Uterus (tissue), 4 donors: ENCODE data around the gene RBM42. TPM values are rescaled to one million over a fixed set of nuclear protein-coding genes. Genes with fewer than 3 reads are reported as not detected.

ENCODE experiments used
- DNase-seq, 2 donors: peaks; one replicate each; pipeline ENCODE4 v3.0.0-alpha.2; 2019 to 2020
- H3K27ac ChIP-seq, 2 donors: fragments of 200-600 bp; sonication (generic); 1 replicate in 1 of 2; 2 replicates in 1 of 2; pipeline ENCODE4 v1.5.1; 2016 to 2018
- H3K27me3 ChIP-seq, 2 donors: fragments of 200-600 bp; sonication (generic); one replicate each; pipeline ENCODE4 v1.5.1; 2018 to 2019; ENCODE audit warnings: control low read depth in 1 of 2
- H3K36me3 ChIP-seq, 2 donors: fragments of 200-600 bp; sonication (generic); one replicate each; pipeline ENCODE4 v1.5.1; 2019; ENCODE audit warnings: control low read depth in 1 of 2
- H3K4me1 ChIP-seq, 2 donors: fragments of 200-600 bp; sonication (generic); one replicate each; pipeline ENCODE4 v1.5.1; 2018 to 2019; ENCODE audit warnings: control low read depth in 1 of 2
- H3K4me3 ChIP-seq, 2 donors: fragments of 200-600 bp; sonication (generic); 1 replicate in 1 of 2; 2 replicates in 1 of 2; pipeline ENCODE4 v1.5.1; 2018 to 2019; ENCODE audit warnings: mild to moderate bottlenecking in 1 of 2
- H3K9me3 ChIP-seq, 2 donors: fragments of 200-600 bp; sonication (generic); one replicate each; pipeline ENCODE4 v1.5.1; 2019; ENCODE audit warnings: control low read depth in 1 of 2
- CTCF ChIP-seq, 4 experiments: fragments of 200-600 bp in 2 of 4; fragments of 450-650 bp in 2 of 4; sonication (generic) in 2 of 4; IDR thresholded peaks; one replicate each; pipeline ENCODE4 v1.5.1; 2016 to 2019; ENCODE audit warnings: antibody characterized with exemption in 4 of 4, mild to moderate bottlenecking in 2 of 4, moderate library complexity in 1 of 4
- POLR2A ChIP-seq, 2 donors: fragments of 450-650 bp; IDR thresholded peaks; one replicate each; pipeline ENCODE4 v1.6.1; 2016; ENCODE audit warnings: antibody characterized with exemption in 2 of 2, mild to moderate bottlenecking in 1 of 2, moderate library complexity in 1 of 2
- intact Hi-C: fragments of 100-400 bp; cut with DNase I; formaldehyde crosslinking; loops from one replicate; pipeline ENCODE4 v1.15.1; 2023; ENCODE audit warnings: low total_unique reads
- total RNA-seq, 4 donors: library from RNA; depleted of rRNA in 3 of 4; stranded (reverse); fragments of >200 nt in 3 of 4; gene quantifications; one replicate each; pipeline versions ENCODE4 v1.1.0 to v1.2.4, GENCODE V29; 2014 to 2023
- donor health status: DM: yes; HTN: yes; CAD: no.

Gene RBM42
- total RNA-seq, 4 donors from 2014 or later, result 23.8 to 60.0 (median 31.5) TPM

DNA sequence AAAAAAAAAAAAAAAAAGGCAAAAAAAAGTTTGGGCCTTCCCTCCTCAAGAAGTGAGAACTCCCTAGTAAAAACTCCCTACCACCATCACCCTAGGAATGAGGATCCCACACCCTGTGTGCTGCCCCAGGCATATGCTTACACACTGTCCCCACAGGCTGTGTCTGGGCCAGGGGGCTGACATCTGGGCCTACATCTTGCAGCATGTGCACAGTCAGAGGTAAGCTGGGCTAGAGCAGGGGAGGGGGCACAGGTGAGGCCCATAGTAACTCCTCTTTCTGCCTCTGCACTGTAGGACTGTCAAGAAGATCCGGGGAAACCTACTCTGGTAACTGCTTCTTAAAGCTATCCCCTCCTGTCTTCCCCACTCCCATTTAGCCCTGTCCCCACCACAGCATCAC lies 15.3 kb upstream of the RBM42 start:
- TF ChIP-seq POLR2A (IDR thresholded peaks at IDR 0.05), result no peak
- TF ChIP-seq CTCF (IDR thresholded peaks at IDR 0.05), result no peak
- H3K36me3 ChIP-seq, result no peaks in the 10 kb centered on the region
- H3K9me3 ChIP-seq, result no peaks in the 10 kb centered on the region
- H3K27me3 ChIP-seq, result no peaks in the 10 kb centered on the region
- H3K27ac ChIP-seq, result no peak overlapping the region
- intact Hi-C loops, result no loop called here
- no peak for DNase-seq
- H3K4me3 ChIP-seq, result no peak overlapping the region
- peaks cover 0 to 4% of the 10 kb centered on the region in 2 donors for H3K4me1 ChIP-seq

GRCh38 chr19:35615036-35615435 lies 13.8 kb upstream of the RBM42 start:
- Histone ChIP-seq H3K27ac (no peak overlapping the region), H3K4me1 (peaks cover 0 to 4% of the 10 kb centered on the region in 2 donors), H3K27me3 (no peaks in the 10 kb centered on the region), H3K36me3 (no peaks in the 10 kb centered on the region), H3K9me3 (no peaks in the 10 kb centered on the region), H3K4me3 (no peak overlapping the region)
- no peak for DNase-seq
- intact Hi-C loops, result no loop called here
- TF ChIP-seq POLR2A (IDR thresholded peaks at IDR 0.05) (no peak), CTCF (IDR thresholded peaks at IDR 0.05) (no peak)

DNA sequence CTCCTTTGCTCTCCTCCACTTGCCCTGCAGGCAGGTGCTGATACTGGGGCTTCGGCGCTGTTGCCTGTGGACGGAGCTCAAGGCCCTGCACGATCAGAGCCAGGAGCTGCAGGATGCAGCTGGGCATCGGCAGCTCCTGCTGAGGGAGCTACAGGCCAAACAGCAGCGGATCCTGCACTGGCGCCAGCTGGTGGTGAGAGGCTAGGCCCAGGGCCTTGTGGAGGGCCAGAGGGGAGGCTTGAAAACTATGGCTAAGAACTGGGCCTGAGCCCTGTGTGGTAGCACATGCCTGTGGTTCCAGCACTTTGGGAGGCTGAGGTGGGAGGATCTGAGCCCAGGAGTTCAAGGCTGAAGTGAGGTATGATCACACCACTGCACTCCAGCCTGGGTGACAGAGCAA lies 10.0 kb upstream of the RBM42 start:
- Histone ChIP-seq H3K4me3 (no peak overlapping the region), H3K9me3 (no peaks in the 10 kb centered on the region), H3K27me3 (no peaks in the 10 kb centered on the region), H3K27ac (no peak overlapping the region), H3K36me3 (no peaks in the 10 kb centered on the region), H3K4me1 (no peaks in the 10 kb centered on the region)
- no peak for DNase-seq
- TF ChIP-seq CTCF (IDR thresholded peaks at IDR 0.05) (no peak), POLR2A (IDR thresholded peaks at IDR 0.05) (no peak)
- intact Hi-C loops, result no loop called here

DNA sequence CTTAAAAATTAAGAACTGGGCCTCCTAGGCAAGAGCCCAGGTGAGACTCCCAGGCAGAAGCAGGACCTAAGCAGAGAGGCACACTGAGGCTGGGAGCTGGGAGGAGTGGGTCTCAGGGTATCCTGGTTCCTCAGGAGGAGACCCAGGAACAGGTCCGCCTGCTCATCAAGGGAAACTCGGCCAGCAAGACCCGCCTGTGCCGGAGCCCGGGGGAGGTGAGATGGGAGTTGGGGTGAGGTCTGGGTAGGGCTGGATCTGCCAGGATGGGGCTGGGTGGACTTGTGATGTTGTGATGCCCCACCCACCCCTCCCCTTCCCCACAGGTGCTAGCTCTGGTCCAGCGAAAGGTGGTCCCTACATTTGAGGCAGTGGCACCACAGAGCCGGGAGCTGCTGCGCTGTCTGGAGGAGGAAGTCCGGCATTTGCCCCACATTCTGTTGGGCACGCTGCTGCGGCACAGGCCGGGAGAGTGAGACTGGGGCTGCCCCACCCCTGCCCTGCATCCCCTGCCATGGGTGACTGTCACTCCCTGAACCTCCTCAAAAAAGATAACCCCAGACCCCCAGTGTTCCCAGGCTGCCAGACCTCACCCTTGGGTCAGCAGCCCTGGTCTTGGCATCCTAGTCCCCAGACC lies 9.4 kb upstream of the RBM42 start:
- TF ChIP-seq POLR2A (IDR thresholded peaks at IDR 0.05), result no peak
- TF ChIP-seq CTCF (IDR thresholded peaks at IDR 0.05), result no peak
- Histone ChIP-seq H3K27ac (no peak overlapping the region), H3K4me1 (no peaks in the 10 kb centered on the region), H3K9me3 (no peaks in the 10 kb centered on the region), H3K36me3 (no peaks in the 10 kb centered on the region), H3K4me3 (no peak overlapping the region), H3K27me3 (no peaks in the 10 kb centered on the region)
- intact Hi-C loops, result no loop called here
- no peak for DNase-seq

GRCh38 chr19:35620001-35620400 lies 8.8 kb upstream of the RBM42 start:
- no peak for TF ChIP-seq CTCF (IDR thresholded peaks at IDR 0.05)
- TF ChIP-seq POLR2A (IDR thresholded peaks at IDR 0.05), result no peak
- H3K27me3 ChIP-seq, result no peaks in the 10 kb centered on the region
- intact Hi-C loops, result no loop called here
- no peak for DNase-seq
- no peak overlapping the region for H3K27ac ChIP-seq
- no peaks in the 10 kb centered on the region for H3K36me3 ChIP-seq
- no peaks in the 10 kb centered on the region for H3K4me1 ChIP-seq
- H3K9me3 ChIP-seq, result no peaks in the 10 kb centered on the region
- H3K4me3 ChIP-seq, result no peak overlapping the region
